SK-N-MC (cell line): ENCODE data around the gene GLT8D2.

Source experiments
- EZH2 ChIP-seq: fragments of 200-600 bp; sonication (generic); IDR thresholded peaks from one replicate; pipeline ENCODE4 v1.6.1; 2017; ENCODE audit warnings: antibody characterized with exemption
- FOXP2 ChIP-seq: optimal IDR thresholded peaks from 2 replicates; pipeline ENCODE3; 2011; ENCODE audit warnings: mild to moderate bottlenecking, moderate library complexity; ENCODE audit not compliant: insufficient read depth; ENCODE audit errors: extremely low read length, control extremely low read depth
- POLR2AphosphoS5 ChIP-seq: IDR thresholded peaks from 2 replicates; pipeline ENCODE4 v1.6.1; 2012; ENCODE audit warnings: mild to moderate bottlenecking, low read depth, low read length, borderline replicate concordance

GRCh38 chr12:103944964-103945363, 105.0 kb downstream of the GLT8D2 start:
- TF ChIP-seq POLR2AphosphoS5, result no peak
- no peak for TF ChIP-seq EZH2
- TF ChIP-seq FOXP2, result no peak
